ENCODE measurements around the gene TRABD. TPM values are rescaled to one million over a fixed set of nuclear protein-coding genes. Genes with fewer than 3 reads are reported as not detected.
"Not testable (repeated sequence)": the region's sequence is repeated elsewhere in the genome, so short reads cannot be mapped to it uniquely, and the experiment has no call there.

TRABD gene
- total RNA-seq, 1 donor = 44.0 TPM

GRCh38 chr22:50198624-50199017, 12.9 kb downstream of the TRABD start:
- Histone ChIP-seq H3K27me3 (ENCODE audit: insufficient read depth, low read length) (no peaks in the 10 kb centered on the region), H3K4me1 (ENCODE audit: insufficient read depth, low read length) (peaks cover 48% of the 10 kb centered on the region), H3K4me3 (ENCODE audit: low read length) (no peak overlapping the region), H3K9me3 (ENCODE audit: low read depth, low read length) (no peaks in the 10 kb centered on the region)

DNA sequence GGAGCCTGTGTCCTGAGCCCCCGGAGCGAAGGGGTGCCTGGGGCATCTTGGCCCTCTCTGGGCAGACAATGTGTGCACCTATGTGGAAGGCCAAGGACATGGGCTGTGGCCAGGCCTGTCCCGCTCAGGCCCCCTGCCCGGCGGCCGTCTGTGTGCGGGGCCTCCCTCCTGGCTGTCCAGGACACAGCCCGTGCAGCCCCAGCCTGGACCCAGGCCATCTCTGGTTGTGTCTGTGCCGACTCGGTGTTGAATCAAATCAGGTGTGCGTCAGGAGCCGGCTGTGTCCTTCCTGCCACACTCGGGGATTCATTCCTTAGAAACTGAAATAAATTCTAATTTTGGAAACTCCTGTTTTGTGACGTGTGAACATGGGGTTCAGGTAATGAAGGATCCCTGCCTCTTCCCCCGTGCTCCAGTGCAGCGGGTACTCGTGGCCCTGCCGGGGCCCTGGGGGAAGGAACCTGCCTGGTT, 13.6 kb downstream of the TRABD start:
- H3K27me3 ChIP-seq (ENCODE audit: insufficient read depth, low read length) = no peaks in the 10 kb centered on the region
- no peaks in the 10 kb centered on the region for H3K9me3 ChIP-seq (ENCODE audit: low read depth, low read length)
- H3K4me3 ChIP-seq (ENCODE audit: low read length) = no peak overlapping the region
- H3K4me1 ChIP-seq (ENCODE audit: insufficient read depth, low read length) = peaks cover 46% of the 10 kb centered on the region

DNA sequence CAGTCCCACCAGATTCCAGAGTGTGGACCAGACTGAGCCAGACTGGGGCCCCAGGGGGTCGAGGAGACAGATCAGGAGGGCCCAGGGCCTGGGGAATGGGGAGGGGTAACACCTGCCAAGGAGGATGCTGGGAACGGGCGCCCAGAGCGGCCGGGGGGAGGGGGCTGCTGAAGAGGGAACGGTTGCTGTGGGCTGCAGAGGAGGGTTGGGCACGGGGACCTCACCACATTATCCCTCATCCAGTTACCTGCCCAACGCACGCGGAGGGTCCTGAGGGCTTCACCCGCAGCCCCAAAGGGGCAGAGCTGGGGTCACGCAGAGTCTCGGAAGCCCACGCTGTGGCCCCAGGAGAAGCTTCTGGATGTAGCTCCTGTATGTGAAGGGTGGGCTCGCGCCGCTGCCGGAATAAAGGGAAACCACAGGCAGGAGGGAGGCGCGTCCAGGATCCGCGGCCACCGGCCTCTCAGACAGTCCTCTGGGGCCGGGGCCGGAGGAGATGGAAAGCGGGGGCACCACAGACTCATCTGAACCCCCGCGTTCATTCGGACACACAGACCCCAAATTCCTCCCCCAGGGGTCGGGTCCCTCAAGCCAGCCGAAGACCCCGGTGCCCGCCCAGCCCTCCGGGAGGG, 14.2 kb downstream of the TRABD start:
- Histone ChIP-seq H3K4me3 (ENCODE audit: low read length) (peak overlapping the region; percentile 65), H3K9me3 (ENCODE audit: low read depth, low read length) (no peaks in the 10 kb centered on the region), H3K4me1 (ENCODE audit: insufficient read depth, low read length) (peaks cover 46% of the 10 kb centered on the region), H3K27me3 (ENCODE audit: insufficient read depth, low read length) (no peaks in the 10 kb centered on the region)

- peak within 1 kb of the TSS; percentile 65 for H3K4me3 ChIP-seq (ENCODE audit: low read length)
- no peaks in the 10 kb centered on the region for H3K27me3 ChIP-seq (ENCODE audit: insufficient read depth, low read length)
- peaks cover 48% of the 10 kb centered on the region for H3K4me1 ChIP-seq (ENCODE audit: insufficient read depth, low read length)
- no peaks in the 10 kb centered on the region for H3K9me3 ChIP-seq (ENCODE audit: low read depth, low read length)
Measured at GRCh38 chr22:50200461-50201190, 14.9 kb downstream of the TRABD start, which contains the start of gene SELENOO. SELENOO (plus strand) TSS chr22:50201011; CDS start chr22:50201037, 26 bp downstream.

- Histone ChIP-seq H3K9me3 (ENCODE audit: low read depth, low read length) (no peaks in the 10 kb centered on the region), H3K27me3 (ENCODE audit: insufficient read depth, low read length) (no peaks in the 10 kb centered on the region), H3K4me1 (ENCODE audit: insufficient read depth, low read length) (peaks cover 51% of the 10 kb centered on the region), H3K4me3 (ENCODE audit: low read length) (peak overlapping the region; percentile 65)
Measured at GRCh38 chr22:50201191-50202129, 15.7 kb downstream of the TRABD start.

DNA sequence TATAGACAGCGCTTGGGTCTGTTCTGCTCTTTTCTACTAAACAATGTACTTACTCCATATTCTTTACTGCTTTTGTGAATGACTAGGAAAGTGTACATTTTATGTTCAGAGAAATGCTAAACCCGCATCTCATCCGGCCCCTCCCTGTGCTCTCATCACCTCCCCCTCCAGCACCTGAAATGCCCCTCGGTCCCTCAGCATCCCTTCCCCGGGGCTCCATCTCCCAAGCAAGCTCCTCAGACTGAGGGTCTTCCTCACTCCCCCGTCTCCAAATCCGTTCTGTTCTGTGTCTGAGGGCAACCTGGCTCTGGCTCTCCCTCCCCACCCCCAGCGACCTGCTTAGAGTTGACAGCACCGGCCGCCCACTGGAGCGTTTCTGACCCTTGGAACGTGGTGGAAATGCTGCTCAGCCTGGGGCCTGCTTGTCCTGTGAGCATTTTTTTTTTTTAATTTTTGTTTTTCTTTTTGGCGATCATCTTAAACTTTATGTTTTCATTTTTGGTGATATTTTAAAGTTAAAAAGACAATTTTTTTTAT, 16.5 kb downstream of the TRABD start:
- no peaks in the 10 kb centered on the region for H3K27me3 ChIP-seq (ENCODE audit: insufficient read depth, low read length)
- H3K4me1 ChIP-seq (ENCODE audit: insufficient read depth, low read length) = peaks cover 58% of the 10 kb centered on the region
- H3K9me3 ChIP-seq (ENCODE audit: low read depth, low read length) = no peaks in the 10 kb centered on the region
- H3K4me3 ChIP-seq (ENCODE audit: low read length) = peak overlapping the region; percentile 65

GRCh38 chr22:50203288-50203687, 17.6 kb downstream of the TRABD start:
- no peaks in the 10 kb centered on the region for H3K9me3 ChIP-seq (ENCODE audit: low read depth, low read length)
- H3K27me3 ChIP-seq (ENCODE audit: insufficient read depth, low read length) = no peaks in the 10 kb centered on the region
- no peak overlapping the region for H3K4me3 ChIP-seq (ENCODE audit: low read length)
- H3K4me1 ChIP-seq (ENCODE audit: insufficient read depth, low read length) = peaks cover 65% of the 10 kb centered on the region

- Histone ChIP-seq H3K9me3 (ENCODE audit: low read depth, low read length) (no peaks in the 10 kb centered on the region), H3K4me1 (ENCODE audit: insufficient read depth, low read length) (peaks cover 67% of the 10 kb centered on the region), H3K27me3 (ENCODE audit: insufficient read depth, low read length) (no peaks in the 10 kb centered on the region), H3K4me3 (ENCODE audit: low read length) (no peak overlapping the region)
Measured at GRCh38 chr22:50204571-50204970, 18.9 kb downstream of the TRABD start.

- H3K4me3 ChIP-seq (ENCODE audit: low read length); H3K9me3 ChIP-seq (ENCODE audit: low read depth, low read length); H3K27me3 ChIP-seq (ENCODE audit: insufficient read depth, low read length): not testable (repeated sequence)
- H3K4me1 ChIP-seq (ENCODE audit: insufficient read depth, low read length) = peaks cover 67% of the 10 kb centered on the region
Measured at GRCh38 chr22:50204998-50205397, 19.3 kb downstream of the TRABD start.

GRCh38 chr22:50205781-50206569, 20.3 kb downstream of the TRABD start:
- no peaks in the 10 kb centered on the region for H3K27me3 ChIP-seq (ENCODE audit: insufficient read depth, low read length)
- no peaks in the 10 kb centered on the region for H3K9me3 ChIP-seq (ENCODE audit: low read depth, low read length)
- peaks cover 63% of the 10 kb centered on the region for H3K4me1 ChIP-seq (ENCODE audit: insufficient read depth, low read length)
- H3K4me3 ChIP-seq (ENCODE audit: low read length) = no peak overlapping the region

DNA sequence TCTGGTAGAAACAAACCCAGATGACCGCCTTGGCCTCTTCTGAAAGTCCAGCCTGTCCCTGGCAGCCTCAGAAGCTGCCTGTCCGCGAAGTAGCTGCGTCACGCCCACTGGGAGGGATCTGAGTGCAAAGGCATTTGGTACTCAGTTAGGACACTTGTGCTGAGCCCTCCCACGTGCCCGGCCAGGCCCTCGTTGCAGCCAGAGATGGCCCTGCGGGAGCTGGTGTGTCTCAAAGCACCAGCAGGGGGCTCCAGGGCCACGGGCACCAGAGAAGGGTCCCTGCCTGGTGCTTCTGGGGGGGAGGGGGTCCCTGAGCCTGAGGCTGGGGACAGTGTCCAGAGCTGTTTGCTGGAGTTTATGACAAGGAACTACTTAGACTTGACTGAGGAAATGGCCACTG, 20.9 kb downstream of the TRABD start:
- Histone ChIP-seq H3K9me3 (ENCODE audit: low read depth, low read length) (no peaks in the 10 kb centered on the region), H3K4me3 (ENCODE audit: low read length) (no peak overlapping the region), H3K4me1 (ENCODE audit: insufficient read depth, low read length) (peaks cover 61% of the 10 kb centered on the region), H3K27me3 (ENCODE audit: insufficient read depth, low read length) (no peaks in the 10 kb centered on the region)

DNA sequence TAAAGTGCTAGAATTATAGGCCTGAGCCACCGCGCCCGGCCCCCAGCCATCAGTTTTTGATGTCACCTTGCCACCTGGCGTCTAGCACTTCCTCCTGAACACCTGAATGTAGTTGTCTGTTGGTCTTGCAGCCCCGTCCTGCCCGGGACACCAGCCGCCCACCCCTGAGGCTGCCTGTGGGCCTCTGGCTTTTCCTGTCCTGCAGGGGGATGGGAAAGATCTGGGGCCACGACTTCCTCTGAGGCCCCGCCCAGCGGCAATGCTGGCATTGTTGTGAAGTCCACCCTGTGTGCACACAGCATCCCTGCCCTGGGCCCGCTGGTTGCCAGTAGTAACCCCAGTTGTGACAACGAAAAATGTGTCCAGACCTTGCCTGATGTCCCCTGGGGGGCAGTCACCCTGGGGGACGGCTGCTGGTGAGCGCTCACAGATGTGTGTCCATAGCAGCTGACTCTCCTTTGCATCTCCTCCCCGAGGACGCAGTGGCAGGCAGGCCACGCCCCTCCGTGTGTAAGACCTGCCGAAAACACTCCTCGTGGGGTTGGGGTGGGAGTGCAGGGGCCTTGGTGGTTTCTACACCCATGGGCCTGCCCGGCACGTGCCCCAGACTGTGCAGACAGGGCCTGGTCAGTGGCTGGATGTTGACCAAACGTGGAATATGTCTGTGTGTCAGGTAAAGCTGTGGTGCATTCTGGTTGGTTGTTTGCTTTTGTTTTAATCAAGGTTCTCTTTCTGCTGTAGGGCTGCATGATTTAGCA, 21.8 kb downstream of the TRABD start:
- Histone ChIP-seq H3K9me3 (ENCODE audit: low read depth, low read length) (no peaks in the 10 kb centered on the region), H3K27me3 (ENCODE audit: insufficient read depth, low read length) (no peaks in the 10 kb centered on the region), H3K4me1 (ENCODE audit: insufficient read depth, low read length) (peaks cover 51% of the 10 kb centered on the region), H3K4me3 (ENCODE audit: low read length) (no peak overlapping the region)

- Histone ChIP-seq H3K4me1 (ENCODE audit: insufficient read depth, low read length) (peaks cover 43% of the 10 kb centered on the region), H3K27me3 (ENCODE audit: insufficient read depth, low read length) (no peaks in the 10 kb centered on the region), H3K9me3 (ENCODE audit: low read depth, low read length) (no peaks in the 10 kb centered on the region), H3K4me3 (ENCODE audit: low read length) (no peak overlapping the region)
Measured at GRCh38 chr22:50208430-50208938, 22.8 kb downstream of the TRABD start.

All from mononuclear cell (primary cell).